ACHN (cell line): ENCODE data around the gene VPS13C.

Source experiments
- DNase-seq: peaks from one replicate; pipeline ENCODE4 v3.0.0-alpha.2; 2015
- in situ Hi-C: cut with HindIII; loops from 2 replicates; pipeline ENCODE4 v1.10.0; 2017; ENCODE audit warnings: low sequenced_read_pairs, low pct_ligation_motif_present, low pct_unique_long_range_greater_than_20kb

The VPS13C gene

GRCh38 chr15:61907753-61908086 lies 152.5 kb downstream of the VPS13C start:
- DNase-seq: no peak
- in situ Hi-C loops: no loop called here

GRCh38 chr15:61906961-61907752 lies 153.1 kb downstream of the VPS13C start:
- DNase-seq: no peak
- in situ Hi-C loops: no loop called here

GRCh38 chr15:61893146-61893545 lies 167.1 kb downstream of the VPS13C start:
- in situ Hi-C loops: no loop called here

GRCh38 chr15:61892140-61892539 lies 168.1 kb downstream of the VPS13C start:
- in situ Hi-C loops: no loop called here
- no peak for DNase-seq

More at GRCh38 chr15:61893146-61893545, 167.1 kb downstream of the VPS13C start:
- DNase-seq: no peak

GRCh38 chr15:61890106-61890505 lies 170.1 kb downstream of the VPS13C start:
- in situ Hi-C loops: no loop called here

GRCh38 chr15:61889706-61890105 lies 170.5 kb downstream of the VPS13C start:
- in situ Hi-C loops: no loop called here

More at GRCh38 chr15:61890106-61890505, 170.1 kb downstream of the VPS13C start:
- no peak for DNase-seq

GRCh38 chr15:61888074-61888780 lies 172.0 kb downstream of the VPS13C start:
- in situ Hi-C loops: no loop called here
- DNase-seq: no peak

More at GRCh38 chr15:61889706-61890105, 170.5 kb downstream of the VPS13C start:
- DNase-seq: no peak

GRCh38 chr15:61880084-61880483 lies 180.2 kb downstream of the VPS13C start:
- in situ Hi-C loops: no loop called here
- no peak for DNase-seq

- in situ Hi-C loops: no loop called here
- no peak for DNase-seq
Observed at GRCh38 chr15:61879219-61879618, 181.0 kb downstream of the VPS13C start.

- peak; percentile 32 for DNase-seq
- in situ Hi-C loops: no loop called here
Observed at GRCh38 chr15:61871926-61872522, 188.2 kb downstream of the VPS13C start.

GRCh38 chr15:61869656-61870055 lies 190.6 kb downstream of the VPS13C start:
- DNase-seq: no peak
- in situ Hi-C loops: no loop called here

- DNase-seq: no peak
- in situ Hi-C loops: no loop called here
Observed at GRCh38 chr15:61861962-61862361, 198.3 kb downstream of the VPS13C start.

- no peak for DNase-seq
- in situ Hi-C loops: no loop called here
Observed at GRCh38 chr15:61857169-61857829, 202.9 kb downstream of the VPS13C start.

GRCh38 chr15:61856295-61856694 lies 204.0 kb downstream of the VPS13C start:
- no peak for DNase-seq
- in situ Hi-C loops: no loop called here

- DNase-seq: no peak
- in situ Hi-C loops: no loop called here
Observed at GRCh38 chr15:61853195-61853594, 207.1 kb downstream of the VPS13C start.

- in situ Hi-C loops: no loop called here
- no peak for DNase-seq
Observed at GRCh38 chr15:61851955-61852354, 208.3 kb downstream of the VPS13C start.

- DNase-seq: no peak
- in situ Hi-C loops: no loop called here
Observed at GRCh38 chr15:61849447-61849846, 210.8 kb downstream of the VPS13C start.

- in situ Hi-C loops: no loop called here
- DNase-seq: no peak
Observed at GRCh38 chr15:61841466-61841865, 218.8 kb downstream of the VPS13C start.

GRCh38 chr15:61840090-61840489 lies 220.2 kb downstream of the VPS13C start:
- in situ Hi-C loops: no loop called here

More at GRCh38 chr15:61840090-61840489, 220.2 kb downstream of the VPS13C start:
- no peak for DNase-seq
